Fibroblast of the aortic adventitia (primary cell): ENCODE data around the gene HSPA4L. TPM values are rescaled to one million over a fixed set of nuclear protein-coding genes. Genes with fewer than 3 reads are reported as not detected.

Source experiments
- DNase-seq: peaks from one replicate; pipeline ENCODE4 v3.0.0-alpha.2; 2010; ENCODE audit warnings: low read depth
- H3K4me3 ChIP-seq: 2 replicates; pipeline ENCODE4 v1.5.1; 2011; ENCODE audit warnings: low read depth, mild to moderate bottlenecking, control low read depth, low read length, moderate library complexity
- total RNA-seq: library from RNA; depleted of rRNA; stranded (reverse); fragments of >200 nt; gene quantifications from 2 replicates; pipeline ENCODE4 v1.2.3, GENCODE V29; 2012; ENCODE audit warnings: low replicate concordance
- TF ChIP-seq, protein P1 (sequence below): IDR thresholded peaks from 2 replicates; pipeline ENCODE4 v1.5.1; 2011; ENCODE audit warnings: mild to moderate bottlenecking, low read length, control low read depth, inconsistent platforms; ENCODE audit not compliant: insufficient read depth

HSPA4L gene
- total RNA-seq, 1 donor: 10.7 TPM

DNA sequence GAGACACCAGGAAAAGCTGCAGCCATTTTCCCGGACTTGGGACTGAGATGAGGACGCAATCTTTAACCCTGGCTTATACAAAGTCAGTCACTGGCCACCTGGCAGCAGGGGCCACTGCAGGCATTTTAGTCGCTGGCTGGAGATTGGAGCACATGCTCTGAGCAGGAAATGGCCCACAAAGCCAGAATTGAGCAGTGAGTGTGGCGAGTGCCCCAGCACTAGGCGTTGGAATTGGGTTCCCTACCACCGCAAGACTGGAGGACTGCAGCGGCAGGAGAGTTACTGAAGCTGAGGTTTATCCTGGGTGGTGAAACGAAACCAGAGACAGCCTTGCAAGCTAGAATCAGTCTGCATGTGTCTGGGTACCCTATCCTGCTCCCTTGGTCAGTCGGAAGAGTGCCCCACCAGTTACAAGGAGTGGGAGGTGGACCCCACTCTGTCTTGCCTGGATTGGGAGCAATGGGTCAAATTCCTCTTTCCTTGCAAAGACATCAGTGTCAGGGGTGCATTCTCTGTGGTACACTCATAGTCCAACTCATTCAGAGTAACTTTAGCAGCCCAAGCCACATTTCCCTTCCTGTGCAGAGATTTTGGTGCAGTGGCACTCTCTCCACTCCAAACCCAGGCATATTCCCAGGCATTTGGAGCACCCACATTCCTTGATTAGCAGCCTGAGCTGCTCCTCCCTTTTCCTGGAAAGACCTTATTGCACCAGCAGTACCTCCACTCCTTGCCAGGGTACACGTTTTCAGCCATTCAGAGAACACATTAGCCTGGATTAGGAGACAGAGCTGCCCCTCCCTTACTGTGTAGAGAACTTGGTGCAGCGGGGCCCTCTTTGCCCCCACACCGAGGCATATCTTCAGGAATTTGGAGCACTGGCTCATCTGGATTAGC lies 61.8 kb downstream of the HSPA4L start:
- TF ChIP-seq, protein P1, sequence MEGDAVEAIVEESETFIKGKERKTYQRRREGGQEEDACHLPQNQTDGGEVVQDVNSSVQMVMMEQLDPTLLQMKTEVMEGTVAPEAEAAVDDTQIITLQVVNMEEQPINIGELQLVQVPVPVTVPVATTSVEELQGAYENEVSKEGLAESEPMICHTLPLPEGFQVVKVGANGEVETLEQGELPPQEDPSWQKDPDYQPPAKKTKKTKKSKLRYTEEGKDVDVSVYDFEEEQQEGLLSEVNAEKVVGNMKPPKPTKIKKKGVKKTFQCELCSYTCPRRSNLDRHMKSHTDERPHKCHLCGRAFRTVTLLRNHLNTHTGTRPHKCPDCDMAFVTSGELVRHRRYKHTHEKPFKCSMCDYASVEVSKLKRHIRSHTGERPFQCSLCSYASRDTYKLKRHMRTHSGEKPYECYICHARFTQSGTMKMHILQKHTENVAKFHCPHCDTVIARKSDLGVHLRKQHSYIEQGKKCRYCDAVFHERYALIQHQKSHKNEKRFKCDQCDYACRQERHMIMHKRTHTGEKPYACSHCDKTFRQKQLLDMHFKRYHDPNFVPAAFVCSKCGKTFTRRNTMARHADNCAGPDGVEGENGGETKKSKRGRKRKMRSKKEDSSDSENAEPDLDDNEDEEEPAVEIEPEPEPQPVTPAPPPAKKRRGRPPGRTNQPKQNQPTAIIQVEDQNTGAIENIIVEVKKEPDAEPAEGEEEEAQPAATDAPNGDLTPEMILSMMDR: no peak
- DNase-seq: no peak

GRCh38 chr4:127844601-127845116 lies 62.5 kb downstream of the HSPA4L start:
- TF ChIP-seq, protein P1: no peak
- H3K4me3 ChIP-seq: no peak overlapping the region
- peak; percentile 8 for DNase-seq

More for the DNA sequence above, 61.8 kb downstream of the HSPA4L start:
- H3K4me3 ChIP-seq: no peak overlapping the region

DNA sequence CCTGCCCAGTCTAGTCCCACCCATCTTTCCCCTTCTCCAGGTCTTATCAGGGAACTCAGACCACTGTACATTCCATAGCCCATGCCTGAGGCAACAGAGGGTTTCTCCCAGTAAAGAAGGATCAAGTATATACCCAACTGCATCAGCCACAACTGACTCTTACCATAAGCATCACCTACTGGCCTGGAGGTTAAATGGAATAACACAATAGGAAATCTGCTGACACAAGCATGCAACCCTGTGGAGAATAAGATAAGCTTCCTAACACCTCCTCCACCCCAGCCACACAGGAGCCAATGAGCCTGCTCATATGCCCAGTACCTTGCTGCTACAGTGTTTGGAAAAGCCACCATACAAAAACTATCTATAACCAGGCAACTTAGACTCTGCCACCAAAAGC lies 63.9 kb downstream of the HSPA4L start:
- H3K4me3 ChIP-seq: no peak overlapping the region
- TF ChIP-seq, protein P1: no peak

GRCh38 chr4:127846765-127847164 lies 64.6 kb downstream of the HSPA4L start:
- TF ChIP-seq, protein P1: no peak
- no peak for DNase-seq
- H3K4me3 ChIP-seq: no peak overlapping the region

More for the DNA sequence above, 63.9 kb downstream of the HSPA4L start:
- DNase-seq: no peak

- no peak overlapping the region for H3K4me3 ChIP-seq
- TF ChIP-seq, protein P1: no peak
- DNase-seq: no peak
These were observed 67.5 kb downstream of the HSPA4L start for GRCh38 chr4:127849505-127850234.

GRCh38 chr4:127852661-127853060 lies 70.5 kb downstream of the HSPA4L start:
- TF ChIP-seq, protein P1: no peak
- no peak for DNase-seq
- no peak overlapping the region for H3K4me3 ChIP-seq
